Heart right ventricle (tissue), 16 donors: ENCODE data around the gene WDR17. TPM values are rescaled to one million over a fixed set of nuclear protein-coding genes. Genes with fewer than 3 reads are reported as not detected.

Experiments used
- ATAC-seq, 8 donors: fragments of 200-7000 bp; cut with Tn5 transposase; one replicate each; pipeline ENCODE4 v1.9.1; 2020; ENCODE audit warnings: mild to moderate bottlenecking in 8 of 8, moderate library complexity in 8 of 8, moderate number of reproducible peaks in 1 of 8
- DNase-seq, 2 donors: peaks; one replicate each; pipeline ENCODE4 v3.0.0-alpha.2; 2020
- H3K27ac ChIP-seq, 10 donors: fragments of 200-600 bp; sonication (generic) in 2 of 10; one replicate each; pipeline versions ENCODE4 v1.5.0 to v1.8.0; 2020 to 2022; ENCODE audit warnings: mild to moderate bottlenecking in 3 of 10
- H3K27me3 ChIP-seq, 7 donors: fragments of 200-600 bp; one replicate each; pipeline ENCODE4 v1.8.0; 2021 to 2022; ENCODE audit warnings: mild to moderate bottlenecking in 2 of 7
- H3K36me3 ChIP-seq, 9 donors: fragments of 200-600 bp; sonication (generic) in 1 of 9; one replicate each; pipeline versions ENCODE4 v1.5.0 to v1.8.0; 2020 to 2022; ENCODE audit warnings: mild to moderate bottlenecking in 2 of 9
- H3K4me1 ChIP-seq, 9 donors: fragments of 200-600 bp; sonication (generic) in 1 of 9; one replicate each; pipeline versions ENCODE4 v1.5.0 to v1.8.0; 2020 to 2022; ENCODE audit warnings: mild to moderate bottlenecking in 4 of 9
- H3K4me3 ChIP-seq, 10 donors: fragments of 200-600 bp; sonication (generic) in 2 of 10; one replicate each; pipeline versions ENCODE4 v1.5.0 to v1.8.0; 2020 to 2022; ENCODE audit warnings: mild to moderate bottlenecking in 7 of 10, moderate library complexity in 2 of 10
- H3K9me3 ChIP-seq, 11 donors: fragments of 200-600 bp in 10 of 11; sonication (generic) in 2 of 11; one replicate each; pipeline versions ENCODE4 v1.5.0 to v1.8.0; 2013 to 2022; ENCODE audit warnings: mild to moderate bottlenecking in 2 of 11, control low read depth in 1 of 11, moderate library complexity in 1 of 11
- CTCF ChIP-seq, 9 donors: fragments of 200-600 bp; sonication (generic) in 2 of 9; IDR thresholded peaks; one replicate each; pipeline versions ENCODE4 v1.5.0 to v1.8.0; 2021 to 2022; ENCODE audit warnings: antibody characterized with exemption in 9 of 9, mild to moderate bottlenecking in 5 of 9, moderate library complexity in 1 of 9
- WGBS, 2 donors: extraction: QIAGEN DNeasy Blood & Tissue Kit; methylation state at CpG; one replicate each; pipeline ENCODE4 v1.1.7; 2013; ENCODE audit warnings: inconsistent platforms in 1 of 2; 5-methylcytosine and 5-hydroxymethylcytosine counted together
- intact Hi-C, 10 donors: fragments of 100-400 bp; cut with DNase I; formaldehyde crosslinking; loops; one replicate each; pipeline versions ENCODE4 v1.11.1 to v1.14.2; 2022
- polyA plus RNA-seq, 2 donors: library from polyadenylated mRNA; stranded (reverse); fragments of 200-250 nt; gene quantifications; one replicate each; pipeline ENCODE4 v1.2.3, GENCODE V29; 2013
- total RNA-seq, 10 donors: library from RNA; stranded (reverse); fragmentation: NEBNext Ultra II Directional in 3 of 10; extraction: Animal tissue kit (Norgen Biotek cat#: 25700) in 3 of 10; gene quantifications; one replicate each; pipeline versions ENCODE4 v1.2.1 to v1.2.4, GENCODE V29; 2021 to 2023
- donor health status: Arrhythmogenic right ventricular cardiomyopathy.
- donor health status: ischemic (EF 13 %, LVEDD 7.1; RV severe dilation, severe dysfunction).
- donor health status: healthy with polysubstance abuse.
- donor health status: DM: no; HTN: yes; CAD: no.
- donor health status: DM: no; HTN: no; CAD: no.
- donor health status: ischemic (EF 25% LVEDD 6.9; RV normal size, moderate dysfunction).
- donor health status: ischemic (EF 25% LVEDD 5.7; RV mildly dilated, moderate dysfunction).
- donor health status: healthy.
- donor health status: DM: yes; HTN: yes; CAD: no.
- donor health status: Ischemic cardiomyopathy.
- donor health status: ischemic (EF 35%, LVEDD 5.7; RV mildly dilated, moderate dysfunction).
- donor health status: nonischemic (EF 11% LVEDD 7.7; RV severe dilation, severe dysfunction).
- donor health status: DM: yes; HTN: yes; CAD: no.
- donor health status: PGD.
- donor health status: ischemic (EF 29% LVEDD 5.4; RV normal size, mild dysfunction).
- donor health status: nonischemic (EF 23%, LVEDD 6.1; RV moderate dilation, normal function).

Gene WDR17
- total and polyA plus RNA-seq, 12 donors: 0.06 to 0.90 (median 0.39) TPM

- Histone ChIP-seq H3K27me3 (peaks cover 0 to under 1% (median 0%) of the 10 kb centered on the region in 7 donors), H3K9me3 (no peaks in the 10 kb centered on the region), H3K36me3 (no peaks in the 10 kb centered on the region), H3K4me1 (no peaks in the 10 kb centered on the region), H3K4me3 (no peak overlapping the region), H3K27ac (no peak overlapping the region)
- no peak for TF ChIP-seq CTCF (IDR thresholded peaks at IDR 0.05)
- intact Hi-C loops: loop anchor here in 1 of 10 donors (5.0 kb wide), 1 partner anchor 135 kb away; no protein-coding TSS in a partner anchor
- DNase-seq: no peak
- WGBS, 2 donors: 71 to 80% methylated on average over 6 of the region's 6 CpGs
- ATAC-seq: no peak
These were observed 121.2 kb downstream of the WDR17 start for GRCh38 chr4:176186671-176187395.

- ATAC-seq: no peak
- 66 to 68% methylated on average over 2 of the region's 2 CpGs for WGBS, 2 donors
- H3K4me3 ChIP-seq: no peak overlapping the region
- intact Hi-C loops: loop anchor here in 2 of 10 donors (1.0 to 5.0 kb wide), 2 partner anchors 32 to 135 kb away; no protein-coding TSS in a partner anchor
- H3K36me3 ChIP-seq: no peaks in the 10 kb centered on the region
- DNase-seq: no peak
- H3K9me3 ChIP-seq: no peaks in the 10 kb centered on the region
- peaks cover 0 to 6% (median 0%) of the 10 kb centered on the region in 7 donors for H3K27me3 ChIP-seq
- no peak for TF ChIP-seq CTCF (IDR thresholded peaks at IDR 0.05)
- H3K4me1 ChIP-seq: no peaks in the 10 kb centered on the region
- H3K27ac ChIP-seq: no peak overlapping the region
These were observed 122.0 kb downstream of the WDR17 start for GRCh38 chr4:176187624-176188023.

- H3K4me1 ChIP-seq: no peaks in the 10 kb centered on the region
- H3K36me3 ChIP-seq: no peaks in the 10 kb centered on the region
- ATAC-seq (no peak), DNase-seq (no peak)
- TF ChIP-seq CTCF (IDR thresholded peaks at IDR 0.05): no peak
- H3K9me3 ChIP-seq: no peaks in the 10 kb centered on the region
- no peak overlapping the region for H3K4me3 ChIP-seq
- H3K27ac ChIP-seq: no peak overlapping the region
- H3K27me3 ChIP-seq: peaks cover 0 to 6% (median 0%) of the 10 kb centered on the region in 7 donors
- intact Hi-C loops: loop anchor here in 2 of 10 donors (1.0 to 5.0 kb wide), 2 partner anchors 33 to 134 kb away; no protein-coding TSS in a partner anchor
These were observed 123.0 kb downstream of the WDR17 start for GRCh38 chr4:176188654-176189053.

- H3K4me3 ChIP-seq: no peak overlapping the region
- no peaks in the 10 kb centered on the region for H3K36me3 ChIP-seq
- no peaks in the 10 kb centered on the region for H3K9me3 ChIP-seq
- H3K4me1 ChIP-seq: peaks cover 0 to 5% (median 4%) of the 10 kb centered on the region in 9 donors
- no peak overlapping the region for H3K27ac ChIP-seq
- no peak for TF ChIP-seq CTCF (IDR thresholded peaks at IDR 0.05)
- peaks cover 0 to 6% (median 0%) of the 10 kb centered on the region in 7 donors for H3K27me3 ChIP-seq
- intact Hi-C loops: loop anchor here in 6 of 10 donors (5.0 to 10.0 kb wide), 4 partner anchors 85 to 1125 kb away; partner anchors contain the start of gene SPCS3 (in 1 of the 6)
- 80 to 82% methylated on average over 11 of the region's 11 CpGs for WGBS, 2 donors
- ATAC-seq: no peak
- no peak for DNase-seq
These were observed 124.5 kb downstream of the WDR17 start for GRCh38 chr4:176189891-176190795.
